Lower leg skin (tissue), 3 donors: ENCODE measurements around the gene ABR.

Experiments
- POLR2A ChIP-seq, 2 donors: fragments of 450-650 bp; IDR thresholded peaks; one replicate each; pipeline ENCODE4 v1.6.1; 2016 to 2017; ENCODE audit warnings: antibody characterized with exemption in 2 of 2, mild to moderate bottlenecking in 1 of 2, moderate library complexity in 1 of 2
- TF ChIP-seq, protein P1 (sequence below), 3 donors: fragments of 450-650 bp; IDR thresholded peaks; one replicate each; pipeline ENCODE4 v1.5.1; 2016; ENCODE audit warnings: antibody characterized with exemption in 3 of 3, mild to moderate bottlenecking in 3 of 3, moderate library complexity in 2 of 3

DNA sequence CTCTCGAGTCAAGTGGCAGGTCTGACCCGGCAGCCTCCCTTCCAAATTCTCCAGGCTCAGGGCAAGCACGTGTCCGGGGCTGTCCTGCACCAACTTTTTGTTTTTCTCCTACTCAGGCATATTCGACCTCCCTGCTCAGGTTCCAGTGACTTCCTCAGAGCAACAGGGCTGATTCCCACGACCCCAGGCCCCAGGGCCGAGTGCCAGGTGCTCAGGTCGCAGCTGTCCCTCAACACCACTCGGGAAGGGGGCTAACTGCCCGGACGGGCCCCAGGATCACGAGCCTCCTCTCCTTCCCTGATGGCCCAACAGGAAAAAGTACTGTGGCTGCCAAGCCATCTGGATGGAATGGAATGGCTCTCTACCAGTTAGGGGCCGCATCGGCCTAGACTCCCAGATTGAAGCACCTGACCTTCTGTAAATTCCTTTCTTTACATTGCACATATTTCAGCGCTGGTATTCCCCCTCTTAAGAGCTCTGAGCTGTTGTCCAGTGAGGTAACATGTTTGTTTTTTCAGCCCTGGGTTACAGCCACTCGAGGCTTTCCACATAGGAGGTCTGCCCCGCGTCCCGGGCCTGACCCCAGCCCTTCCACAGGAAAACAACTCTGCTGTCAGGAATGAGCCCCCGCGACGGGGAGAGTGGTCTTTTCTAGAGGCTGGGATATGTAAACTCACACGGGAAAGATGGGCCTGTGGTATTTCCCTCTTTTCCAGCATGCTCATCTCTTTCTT, 225.2 kb downstream of the ABR start:
- TF ChIP-seq, protein P1, sequence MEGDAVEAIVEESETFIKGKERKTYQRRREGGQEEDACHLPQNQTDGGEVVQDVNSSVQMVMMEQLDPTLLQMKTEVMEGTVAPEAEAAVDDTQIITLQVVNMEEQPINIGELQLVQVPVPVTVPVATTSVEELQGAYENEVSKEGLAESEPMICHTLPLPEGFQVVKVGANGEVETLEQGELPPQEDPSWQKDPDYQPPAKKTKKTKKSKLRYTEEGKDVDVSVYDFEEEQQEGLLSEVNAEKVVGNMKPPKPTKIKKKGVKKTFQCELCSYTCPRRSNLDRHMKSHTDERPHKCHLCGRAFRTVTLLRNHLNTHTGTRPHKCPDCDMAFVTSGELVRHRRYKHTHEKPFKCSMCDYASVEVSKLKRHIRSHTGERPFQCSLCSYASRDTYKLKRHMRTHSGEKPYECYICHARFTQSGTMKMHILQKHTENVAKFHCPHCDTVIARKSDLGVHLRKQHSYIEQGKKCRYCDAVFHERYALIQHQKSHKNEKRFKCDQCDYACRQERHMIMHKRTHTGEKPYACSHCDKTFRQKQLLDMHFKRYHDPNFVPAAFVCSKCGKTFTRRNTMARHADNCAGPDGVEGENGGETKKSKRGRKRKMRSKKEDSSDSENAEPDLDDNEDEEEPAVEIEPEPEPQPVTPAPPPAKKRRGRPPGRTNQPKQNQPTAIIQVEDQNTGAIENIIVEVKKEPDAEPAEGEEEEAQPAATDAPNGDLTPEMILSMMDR (IDR thresholded peaks at IDR 0.05), result no peak
- no peak for TF ChIP-seq POLR2A (IDR thresholded peaks at IDR 0.05)
